HepG2 (cell line): ENCODE results near the gene PDE4D.

ENCODE experiments used
- CTCF ChIP-seq: sonication (generic); formaldehyde crosslinking; IDR thresholded peaks from 2 replicates; pipeline ENCODE4 v1.5.0; 2020; ENCODE audit warnings: mild to moderate bottlenecking, missing genetic modification reagents, moderate library complexity
- EZH2 ChIP-seq: conservative IDR thresholded peaks from 2 replicates; pipeline ENCODE4 v1.6.1; 2012; ENCODE audit warnings: mild to moderate bottlenecking, low read depth, low read length, moderate library complexity
- HMGA1 ChIP-seq: sonication (generic); formaldehyde crosslinking; conservative IDR thresholded peaks from 2 replicates; pipeline ENCODE4 v1.4.0; 2020; ENCODE audit warnings: missing genetic modification reagents
- NFIC ChIP-seq: IDR thresholded peaks from 2 replicates; pipeline ENCODE4 v1.6.1; 2012; ENCODE audit warnings: mild to moderate bottlenecking, low read length, inconsistent platforms
- RARG ChIP-seq: sonication (generic); formaldehyde crosslinking; IDR thresholded peaks from 2 replicates; pipeline ENCODE4 v1.4.0; 2020; ENCODE audit warnings: low read depth, mild to moderate bottlenecking, missing genetic modification reagents
- ZNF292 ChIP-seq: sonication (generic); formaldehyde crosslinking; IDR thresholded peaks from 2 replicates; pipeline ENCODE4 v1.8.1; 2022; ENCODE audit warnings: mild to moderate bottlenecking, low read depth, missing genetic modification reagents, borderline replicate concordance
- ZNF382 ChIP-seq: sonication (generic); formaldehyde crosslinking; IDR thresholded peaks from 2 replicates; pipeline ENCODE4 v1.5.0; 2020; ENCODE audit warnings: missing genetic modification reagents, mild to moderate bottlenecking, borderline replicate concordance
- ZNF496 ChIP-seq: sonication (generic); formaldehyde crosslinking; IDR thresholded peaks from 2 replicates; pipeline ENCODE4 v1.8.1; 2023; ENCODE audit warnings: mild to moderate bottlenecking, moderate library complexity, missing genetic modification reagents; ENCODE audit not compliant: insufficient replicate concordance
- TF ChIP-seq, protein P1 (sequence below): IDR thresholded peaks from 2 replicates; pipeline ENCODE4 v1.6.1; 2012; ENCODE audit warnings: inconsistent platforms
- TF ChIP-seq, protein P2 (sequence below), 2 experiments: sonication (generic) in 1 of 2; formaldehyde crosslinking in 1 of 2; IDR thresholded peaks; 2 replicates each; pipeline versions ENCODE4 v1.5.1 to v1.6.1; 2011 to 2020; ENCODE audit warnings: borderline replicate concordance in 1 of 2, low read depth in 1 of 2, low read length in 1 of 2, mild to moderate bottlenecking in 1 of 2, missing genetic modification reagents in 1 of 2, moderate library complexity in 1 of 2
- TF ChIP-seq, protein P3 (sequence below): sonication (generic); formaldehyde crosslinking; IDR thresholded peaks from 2 replicates; pipeline ENCODE4 v1.4.0; 2020; ENCODE audit warnings: missing genetic modification reagents

- no peak for TF ChIP-seq ZNF382 (CRISPR knock-in tag)
- TF ChIP-seq, protein P1, sequence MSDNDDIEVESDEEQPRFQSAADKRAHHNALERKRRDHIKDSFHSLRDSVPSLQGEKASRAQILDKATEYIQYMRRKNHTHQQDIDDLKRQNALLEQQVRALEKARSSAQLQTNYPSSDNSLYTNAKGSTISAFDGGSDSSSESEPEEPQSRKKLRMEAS: no peak
- no peak for TF ChIP-seq RARG (CRISPR knock-in tag)
- TF ChIP-seq EZH2: no peak
- no peak for TF ChIP-seq ZNF496
- no peak for TF ChIP-seq CTCF (CRISPR knock-in tag)
- TF ChIP-seq HMGA1: no peak
- TF ChIP-seq, protein P2, sequence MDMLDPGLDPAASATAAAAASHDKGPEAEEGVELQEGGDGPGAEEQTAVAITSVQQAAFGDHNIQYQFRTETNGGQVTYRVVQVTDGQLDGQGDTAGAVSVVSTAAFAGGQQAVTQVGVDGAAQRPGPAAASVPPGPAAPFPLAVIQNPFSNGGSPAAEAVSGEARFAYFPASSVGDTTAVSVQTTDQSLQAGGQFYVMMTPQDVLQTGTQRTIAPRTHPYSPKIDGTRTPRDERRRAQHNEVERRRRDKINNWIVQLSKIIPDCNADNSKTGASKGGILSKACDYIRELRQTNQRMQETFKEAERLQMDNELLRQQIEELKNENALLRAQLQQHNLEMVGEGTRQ (IDR thresholded peaks at IDR 0.05; ENCODE audit: low read depth, low read length): no peak
- TF ChIP-seq, protein P2 (CRISPR knock-in tag; IDR thresholded peaks at IDR 0.05; ENCODE audit: borderline replicate concordance): no peak
- TF ChIP-seq, protein P3, sequence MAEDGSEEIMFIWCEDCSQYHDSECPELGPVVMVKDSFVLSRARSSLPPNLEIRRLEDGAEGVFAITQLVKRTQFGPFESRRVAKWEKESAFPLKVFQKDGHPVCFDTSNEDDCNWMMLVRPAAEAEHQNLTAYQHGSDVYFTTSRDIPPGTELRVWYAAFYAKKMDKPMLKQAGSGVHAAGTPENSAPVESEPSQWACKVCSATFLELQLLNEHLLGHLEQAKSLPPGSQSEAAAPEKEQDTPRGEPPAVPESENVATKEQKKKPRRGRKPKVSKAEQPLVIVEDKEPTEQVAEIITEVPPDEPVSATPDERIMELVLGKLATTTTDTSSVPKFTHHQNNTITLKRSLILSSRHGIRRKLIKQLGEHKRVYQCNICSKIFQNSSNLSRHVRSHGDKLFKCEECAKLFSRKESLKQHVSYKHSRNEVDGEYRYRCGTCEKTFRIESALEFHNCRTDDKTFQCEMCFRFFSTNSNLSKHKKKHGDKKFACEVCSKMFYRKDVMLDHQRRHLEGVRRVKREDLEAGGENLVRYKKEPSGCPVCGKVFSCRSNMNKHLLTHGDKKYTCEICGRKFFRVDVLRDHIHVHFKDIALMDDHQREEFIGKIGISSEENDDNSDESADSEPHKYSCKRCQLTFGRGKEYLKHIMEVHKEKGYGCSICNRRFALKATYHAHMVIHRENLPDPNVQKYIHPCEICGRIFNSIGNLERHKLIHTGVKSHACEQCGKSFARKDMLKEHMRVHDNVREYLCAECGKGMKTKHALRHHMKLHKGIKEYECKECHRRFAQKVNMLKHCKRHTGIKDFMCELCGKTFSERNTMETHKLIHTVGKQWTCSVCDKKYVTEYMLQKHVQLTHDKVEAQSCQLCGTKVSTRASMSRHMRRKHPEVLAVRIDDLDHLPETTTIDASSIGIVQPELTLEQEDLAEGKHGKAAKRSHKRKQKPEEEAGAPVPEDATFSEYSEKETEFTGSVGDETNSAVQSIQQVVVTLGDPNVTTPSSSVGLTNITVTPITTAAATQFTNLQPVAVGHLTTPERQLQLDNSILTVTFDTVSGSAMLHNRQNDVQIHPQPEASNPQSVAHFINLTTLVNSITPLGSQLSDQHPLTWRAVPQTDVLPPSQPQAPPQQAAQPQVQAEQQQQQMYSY (CRISPR knock-in tag): no peak
- TF ChIP-seq NFIC: no peak
- no peak for TF ChIP-seq ZNF292 (CRISPR knock-in tag)
Measured at GRCh38 chr5:58985759-58986158, 907.8 kb downstream of the PDE4D start.
